GM18498 (cell line): Measurements from ENCODE around the gene GUCY2C.
"Not testable (repeated sequence)": the region's sequence is repeated elsewhere in the genome, so short reads cannot be mapped to it uniquely, and the experiment has no call there.

Source experiments
- ATAC-seq: cut with Tn5 transposase; IDR thresholded peaks from one replicate; pipeline ENCODE4 v1.9.1; 2021; ENCODE audit warnings: mild to moderate bottlenecking, moderate library complexity; ENCODE audit not compliant: unreplicated experiment

GUCY2C gene

DNA sequence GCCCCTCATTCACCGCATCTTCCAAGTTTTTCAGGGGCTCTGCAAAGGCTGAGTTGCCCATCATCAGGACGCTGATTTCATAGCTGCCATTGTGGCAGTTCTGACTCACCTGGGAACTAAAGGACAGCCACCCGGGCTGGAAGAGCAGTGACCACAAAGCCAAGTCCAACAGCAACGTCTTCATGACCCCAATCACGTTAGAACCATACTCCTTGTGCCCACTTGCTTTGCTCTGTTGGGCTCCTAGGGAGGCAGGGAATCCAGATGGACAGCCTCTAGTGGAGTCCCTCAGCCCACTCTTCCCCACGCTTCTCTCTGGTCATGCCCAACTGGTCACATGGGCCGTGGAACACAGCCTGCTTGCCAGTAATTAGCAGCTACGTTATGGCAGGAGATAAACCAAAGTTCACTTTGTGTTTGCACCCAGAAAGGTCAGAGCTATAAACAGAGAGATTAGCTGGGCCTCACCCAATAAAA lies at the start of gene GUCY2C:
Gene GUCY2C (minus strand): TSS at position 335 of the 477 bp plus-strand sequence. CDS start 151 bp downstream, at position 184.
- no peak for ATAC-seq

DNA sequence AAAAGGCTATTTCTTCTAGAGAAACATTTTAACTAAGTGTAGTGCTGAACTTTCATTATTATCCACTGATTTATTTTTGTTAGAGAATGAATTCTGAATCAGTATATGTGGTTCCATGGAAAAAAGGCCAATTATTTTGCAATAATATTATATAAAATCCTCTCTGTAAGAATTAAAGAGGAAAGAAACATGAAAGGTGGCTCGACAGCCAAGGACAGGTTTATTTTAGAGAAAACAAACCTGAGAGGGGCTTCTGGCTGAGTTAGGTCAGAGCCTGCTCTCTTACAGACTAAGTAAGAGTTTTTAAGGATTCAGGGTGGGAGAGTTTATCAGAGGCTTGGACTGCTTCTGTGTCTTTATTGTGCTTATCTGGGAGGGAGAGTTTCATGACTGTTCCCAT lies 46.7 kb upstream of the GUCY2C start:
- no peak for ATAC-seq

DNA sequence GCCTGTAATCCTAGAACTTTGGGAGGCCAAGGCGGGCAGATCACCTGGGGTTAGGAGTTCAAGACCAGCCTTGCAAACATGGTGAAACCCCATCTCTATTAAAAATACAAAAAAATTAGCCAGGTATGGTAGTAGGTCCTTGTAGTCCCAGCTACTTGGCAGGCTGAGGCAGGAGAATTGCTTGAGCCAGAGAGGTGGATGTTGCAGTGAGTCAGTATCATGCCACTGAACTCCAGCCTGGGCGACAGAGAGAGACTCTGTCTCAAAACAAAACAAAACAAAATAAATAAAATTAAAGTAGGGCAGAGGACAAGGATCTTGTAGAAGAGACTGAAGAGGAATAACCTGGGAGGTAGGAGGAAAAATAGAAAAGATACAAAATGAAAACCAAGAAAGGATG lies 45.5 kb upstream of the GUCY2C start:
- no peak for ATAC-seq

DNA sequence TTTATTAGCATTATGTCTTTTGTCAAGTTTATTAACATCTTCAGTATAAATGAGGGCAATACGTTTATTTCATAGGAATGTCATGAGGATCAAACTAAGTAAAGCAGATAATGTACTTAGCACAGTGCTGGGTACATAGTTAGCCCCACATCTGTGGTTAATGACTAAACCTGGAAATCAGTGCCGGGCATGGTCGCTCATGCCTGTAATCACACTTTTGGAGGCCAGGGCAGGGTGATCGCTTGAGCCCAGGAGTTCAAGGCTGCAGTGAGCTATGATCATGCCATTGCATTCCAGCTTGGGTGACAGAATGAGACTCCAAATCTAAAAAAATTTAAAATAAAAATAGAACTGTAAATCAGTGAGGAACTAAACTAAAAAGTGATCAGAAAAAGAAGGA lies 44.8 kb upstream of the GUCY2C start:
- ATAC-seq = no peak

DNA sequence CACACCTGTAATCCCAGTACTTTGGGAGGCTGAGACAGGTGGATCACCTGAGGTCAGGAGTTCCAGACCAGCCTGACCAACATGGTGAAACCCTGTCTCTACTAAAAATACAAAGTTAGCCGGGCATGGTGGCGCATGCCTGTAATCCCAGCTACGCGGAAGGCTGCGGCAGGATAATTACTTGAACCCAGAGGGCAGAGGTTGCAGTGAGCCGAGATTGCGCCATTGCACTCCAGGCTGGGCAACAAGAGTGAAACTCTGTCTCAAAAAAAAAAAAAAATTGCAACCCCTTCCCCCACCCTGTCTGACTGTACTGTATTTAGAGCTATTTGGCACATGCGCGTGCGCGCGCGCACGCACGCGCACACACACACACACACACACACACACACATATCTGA lies 40.0 kb upstream of the GUCY2C start:
- ATAC-seq = not testable (repeated sequence)

DNA sequence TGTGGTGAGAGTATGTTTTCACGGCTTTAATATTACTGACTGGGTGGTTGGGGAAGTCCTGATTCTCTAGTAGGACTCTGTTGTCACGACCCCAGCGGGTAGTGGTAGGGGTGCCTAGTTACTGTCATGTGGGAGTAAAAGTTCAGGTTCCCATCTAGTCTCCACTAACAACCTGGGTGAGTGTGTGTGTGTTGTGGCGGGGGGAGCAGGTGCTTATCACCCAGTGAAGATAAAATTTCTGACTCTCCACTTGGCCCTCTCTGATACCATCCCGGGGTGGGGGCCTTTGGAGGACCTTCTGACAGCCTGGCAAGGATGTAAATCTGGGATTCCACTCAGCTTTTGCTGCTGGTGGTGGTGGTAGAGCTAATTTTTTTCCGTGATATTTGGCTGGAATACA lies 35.4 kb upstream of the GUCY2C start:
- ATAC-seq = no peak

DNA sequence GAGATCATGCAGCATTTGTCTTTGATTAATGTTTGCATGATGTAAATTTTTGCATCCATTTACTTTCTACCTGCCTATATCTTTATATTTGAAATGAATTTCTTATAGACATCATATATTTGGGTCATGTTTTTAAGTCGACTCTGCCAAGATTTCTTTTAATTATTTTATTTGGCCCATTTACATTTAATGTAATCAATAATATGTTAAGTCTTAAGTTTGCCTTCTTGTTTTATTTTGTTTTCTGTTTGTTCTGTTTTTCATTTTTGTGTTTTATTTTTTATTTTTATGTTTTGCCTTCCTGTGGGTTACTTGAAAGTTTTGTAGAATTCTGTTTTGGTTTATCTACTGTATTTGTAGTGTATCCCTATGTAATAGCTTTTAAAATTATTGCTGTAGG lies 33.2 kb upstream of the GUCY2C start:
- ATAC-seq = no peak

DNA sequence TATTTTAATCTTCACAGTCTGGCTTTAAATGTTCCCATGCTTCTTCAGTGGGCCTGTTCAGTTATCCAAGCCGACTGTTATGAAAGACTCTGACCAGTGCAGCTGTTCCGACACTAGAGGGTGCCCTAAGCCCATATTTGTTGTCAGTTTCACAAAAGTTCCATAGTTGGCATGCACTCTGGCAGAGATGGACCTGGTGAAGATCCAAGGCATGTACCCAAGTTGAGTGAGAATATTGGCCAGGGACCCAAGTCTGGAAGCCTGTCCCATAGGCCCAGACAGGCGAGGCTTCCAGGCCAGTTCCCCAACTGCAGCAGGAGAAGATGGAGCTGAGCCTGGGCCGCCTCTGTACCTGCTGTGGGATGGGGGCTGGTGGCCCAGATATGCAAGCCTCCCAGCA lies 27.4 kb upstream of the GUCY2C start:
- ATAC-seq = peak; percentile 56

DNA sequence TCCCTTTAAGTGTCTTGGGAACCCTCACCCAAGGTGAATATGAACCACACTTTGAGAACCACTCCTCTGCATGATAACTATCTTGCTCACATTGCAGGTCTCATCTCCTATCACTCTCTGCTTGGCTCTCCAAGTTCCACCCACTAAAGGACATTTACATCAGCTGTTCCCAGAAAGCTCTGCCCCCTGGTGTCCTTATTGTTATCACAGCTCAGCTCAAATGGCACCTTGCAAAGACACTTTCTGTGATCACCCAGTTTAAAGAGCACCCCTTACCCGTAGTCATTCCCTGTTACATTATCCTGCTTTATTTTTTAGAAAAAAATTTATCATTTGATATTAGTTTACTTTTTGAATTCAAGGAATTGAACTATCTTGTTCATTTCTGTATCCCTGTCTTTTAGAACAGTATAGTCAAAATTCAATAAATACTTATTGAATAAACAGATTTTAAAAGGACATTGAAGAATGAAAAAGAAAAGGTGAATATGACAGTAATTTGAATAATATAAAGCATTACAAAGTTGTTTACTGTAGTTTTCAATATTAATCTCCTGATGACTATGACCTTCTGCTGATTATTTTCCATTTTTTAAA lies 20.5 kb upstream of the GUCY2C start:
- ATAC-seq = peak; percentile 92

DNA sequence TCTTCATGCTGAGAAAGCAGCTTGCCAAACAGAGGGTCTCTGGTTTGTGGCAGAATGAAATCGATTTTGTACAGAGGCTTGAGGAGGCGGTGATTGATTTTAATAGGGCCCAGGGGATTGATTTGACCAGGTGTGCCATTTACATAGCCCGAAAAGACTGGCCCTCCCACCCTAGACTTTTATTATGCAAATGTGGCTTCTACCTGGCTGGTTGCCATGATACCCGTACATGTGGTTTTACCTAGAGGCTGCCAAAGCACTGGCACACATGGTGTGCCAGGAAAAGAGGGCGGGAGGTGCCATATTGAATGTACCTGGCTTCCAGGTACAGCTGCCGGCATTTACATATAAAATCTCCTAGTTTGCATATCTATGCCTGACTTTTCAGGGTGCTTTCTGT lies 18.0 kb upstream of the GUCY2C start:
- ATAC-seq = no peak

DNA sequence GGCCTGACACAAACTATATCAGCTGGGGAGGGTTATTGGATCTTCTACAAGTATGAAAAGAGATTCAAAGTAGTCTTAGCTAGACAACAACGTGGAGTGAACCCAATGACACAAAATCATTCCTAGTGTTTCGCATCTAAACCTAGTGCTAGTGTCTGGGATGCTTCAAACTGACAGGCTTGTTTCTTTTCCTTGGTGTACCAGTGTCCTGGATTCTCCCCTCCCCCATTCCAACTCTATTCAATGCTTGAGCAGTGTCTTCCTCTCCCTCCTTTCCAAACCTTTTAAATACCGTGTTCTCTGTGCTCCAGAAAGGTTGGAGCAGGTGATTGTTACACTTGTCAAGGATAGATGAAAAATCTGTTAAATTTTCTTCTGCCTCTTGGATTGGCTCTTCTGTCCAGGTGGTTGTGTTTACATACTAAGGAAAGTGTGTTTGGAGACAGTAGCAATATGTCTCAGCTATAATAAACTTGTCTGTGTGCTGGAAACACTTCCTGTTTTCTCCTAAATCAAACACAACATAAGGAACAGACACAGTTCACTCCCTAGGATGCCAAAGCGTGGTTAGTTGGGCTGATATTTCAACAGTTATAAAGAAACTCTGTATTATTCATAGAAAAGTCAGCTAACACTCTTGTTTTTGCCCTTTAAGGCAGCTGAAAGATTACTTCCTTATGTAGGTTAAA lies 14.4 kb upstream of the GUCY2C start:
- ATAC-seq = no peak

DNA sequence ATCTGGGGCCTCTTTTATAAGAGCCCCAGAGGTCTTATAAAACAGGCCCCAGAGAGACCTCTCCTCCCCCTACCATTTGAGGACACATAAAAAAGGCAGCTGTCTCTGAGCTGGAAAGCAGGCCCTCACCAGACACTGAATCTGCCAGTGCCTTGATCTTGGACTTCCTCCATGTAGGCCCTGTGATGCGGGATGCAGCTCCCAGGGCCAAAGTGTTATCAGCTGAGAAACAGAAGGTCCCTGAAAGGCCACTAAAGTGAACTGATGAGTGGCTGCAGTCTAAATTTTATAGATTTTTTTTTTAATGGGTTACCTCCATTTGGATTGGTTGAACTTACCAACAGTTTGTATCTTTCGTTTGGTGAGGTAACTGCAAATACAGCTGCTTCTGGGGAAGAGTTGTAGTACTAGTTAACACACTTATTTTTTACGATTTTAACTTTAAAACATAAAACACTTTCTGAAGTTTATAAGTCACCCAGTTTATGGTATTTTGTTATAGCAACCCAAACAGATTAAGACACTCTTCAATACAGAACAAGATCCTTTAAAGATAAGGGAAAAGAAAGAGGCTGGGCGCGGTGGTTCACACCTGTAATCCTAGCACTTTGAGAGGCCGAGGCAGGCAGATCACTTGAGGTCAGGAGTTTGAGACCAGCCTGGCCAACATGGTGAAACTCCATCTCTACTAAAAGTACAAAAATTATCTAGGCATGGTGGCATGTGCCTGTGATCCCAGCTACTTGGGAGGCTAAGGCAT lies 5.6 kb upstream of the GUCY2C start:
- no peak for ATAC-seq

DNA sequence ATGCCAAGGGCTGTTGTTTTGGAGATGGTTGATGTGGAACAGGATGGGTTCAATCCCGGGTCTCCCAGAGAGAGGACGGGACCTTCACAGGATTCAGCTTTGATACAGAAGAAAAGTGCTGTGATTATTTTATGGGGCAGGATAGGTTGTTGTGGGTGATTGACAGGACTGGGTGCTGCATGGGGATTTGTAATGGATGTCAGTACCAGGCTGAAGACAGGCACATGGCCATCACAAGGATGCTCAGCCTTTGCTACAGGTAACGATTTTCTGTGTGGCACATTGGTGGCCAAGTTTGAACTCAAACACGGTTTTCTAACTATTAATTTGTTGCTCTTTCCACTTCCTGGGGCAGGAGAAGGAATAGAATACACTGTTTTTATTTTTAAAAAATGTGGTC lies 4.5 kb upstream of the GUCY2C start:
- no peak for ATAC-seq

DNA sequence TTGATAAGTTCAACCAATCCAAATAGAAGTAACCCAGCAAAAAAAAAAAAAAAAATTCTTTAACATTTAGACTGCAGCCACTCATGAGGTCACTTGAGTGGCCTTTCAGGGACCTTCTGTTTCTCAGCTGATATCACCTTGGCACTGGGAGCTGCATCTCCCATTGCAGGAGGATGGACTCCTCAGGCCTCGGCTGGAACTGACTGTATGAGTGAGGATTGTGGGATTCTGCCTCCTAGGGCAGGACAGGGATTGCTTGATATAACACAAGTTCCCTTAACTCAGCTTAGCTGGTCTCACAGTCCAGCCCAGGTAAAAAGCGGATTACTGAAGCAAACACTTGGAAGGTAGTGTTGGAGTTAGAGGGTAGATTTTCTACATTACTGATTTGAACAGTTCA lies 3.5 kb upstream of the GUCY2C start:
- no peak for ATAC-seq

DNA sequence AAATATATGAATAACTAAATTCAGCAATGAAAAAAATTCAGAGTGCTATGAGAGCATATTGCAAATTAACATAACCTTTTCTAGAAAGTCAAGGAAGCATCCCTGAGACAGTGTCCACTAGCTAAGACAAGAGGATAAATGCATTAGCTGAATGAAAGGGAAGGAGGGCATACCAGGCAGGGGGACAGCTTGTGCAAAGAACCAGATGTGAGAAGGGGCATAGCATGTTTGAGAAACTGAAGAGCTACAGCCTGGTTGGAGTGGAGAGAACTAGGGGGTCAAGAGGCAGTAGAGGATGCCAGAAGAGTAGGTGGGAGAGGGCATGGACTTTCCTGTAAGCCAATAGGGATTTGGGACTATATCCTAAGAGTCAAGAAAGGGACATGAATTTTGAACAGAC lies 2.2 kb upstream of the GUCY2C start:
- no peak for ATAC-seq

DNA sequence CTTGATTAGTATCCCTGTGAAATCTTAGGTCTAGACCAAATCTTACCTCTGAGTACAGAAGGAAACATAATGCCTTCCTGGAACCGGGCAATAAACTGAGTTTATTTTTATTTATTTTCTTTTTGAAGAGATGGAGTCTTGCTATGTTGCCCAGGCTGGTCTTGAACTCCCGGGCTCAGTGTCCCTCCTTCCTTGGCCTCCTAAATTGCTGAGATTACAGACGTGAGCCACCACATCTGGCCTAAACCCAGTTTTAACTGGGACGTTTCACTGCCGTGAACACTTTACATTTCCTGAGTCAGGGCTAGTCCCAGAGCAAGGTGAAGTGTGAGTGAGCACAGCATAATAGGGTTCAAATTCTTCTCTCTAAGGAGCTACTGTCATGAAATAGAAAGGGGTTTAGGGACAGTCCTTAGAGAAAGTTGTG lies 671 bp downstream of the GUCY2C start:
- no peak for ATAC-seq

DNA sequence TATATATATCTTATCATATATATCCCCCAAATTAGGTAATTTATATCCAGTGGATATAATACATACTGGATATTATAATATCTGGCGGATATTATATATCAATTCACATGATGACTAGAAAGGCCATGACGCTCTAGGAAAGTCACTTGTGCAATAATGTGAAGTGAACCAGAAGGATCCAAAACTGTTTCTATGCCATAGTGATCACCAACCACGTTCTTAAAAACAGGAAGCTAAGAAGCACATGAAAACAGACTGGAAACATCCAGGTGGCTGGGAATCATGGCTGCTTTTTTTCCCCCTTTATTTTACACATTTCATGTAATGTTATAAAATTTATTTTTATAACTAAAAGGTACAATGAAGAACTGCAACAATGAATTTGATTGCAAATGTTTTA lies 1.4 kb downstream of the GUCY2C start:
- no peak for ATAC-seq

DNA sequence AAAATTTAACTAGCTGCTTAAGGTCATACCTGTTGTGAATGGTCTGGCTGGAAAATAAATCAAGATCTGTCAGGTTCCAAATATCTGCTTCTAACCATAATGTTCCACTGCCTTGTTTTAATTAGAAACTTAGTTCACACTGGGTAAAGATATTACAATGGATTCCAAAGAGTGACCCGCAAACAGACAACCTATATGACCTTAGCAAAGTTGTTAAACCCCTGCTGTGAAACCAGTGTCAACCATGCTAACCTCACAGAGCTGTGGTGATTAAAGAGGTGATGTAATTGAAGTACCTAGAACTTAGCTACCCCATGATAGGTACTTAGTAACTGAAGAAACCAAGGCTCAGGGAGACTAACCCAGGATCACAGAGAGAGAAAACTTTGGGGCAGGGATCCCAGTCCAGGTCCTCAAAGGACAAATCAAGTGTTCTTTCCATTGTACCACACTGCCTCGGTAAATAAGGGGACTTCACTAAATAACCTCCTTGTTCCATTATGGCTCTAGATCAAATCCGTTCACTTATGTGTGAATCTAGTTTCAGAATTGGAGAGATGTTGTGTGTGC lies 2.2 kb downstream of the GUCY2C start:
- ATAC-seq = no peak

DNA sequence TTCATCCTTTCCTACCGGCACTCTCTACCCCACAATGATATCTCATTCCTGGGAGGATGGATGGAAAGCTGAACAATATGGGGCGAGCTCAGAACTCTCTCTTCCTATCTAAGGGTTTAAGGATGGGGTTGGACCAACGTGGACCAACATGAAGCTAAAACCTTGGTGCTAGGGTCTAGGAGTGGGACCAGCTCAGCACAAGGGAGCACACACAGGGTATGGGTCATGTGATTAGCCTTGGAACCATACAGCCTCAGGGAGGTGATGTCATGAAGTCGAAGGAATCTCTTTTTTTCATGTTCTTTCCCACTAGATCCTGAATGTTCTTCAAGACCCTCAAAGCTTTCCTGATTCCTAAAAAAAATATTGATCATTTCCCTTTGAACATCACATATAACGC lies 3.3 kb downstream of the GUCY2C start:
- no peak for ATAC-seq

DNA sequence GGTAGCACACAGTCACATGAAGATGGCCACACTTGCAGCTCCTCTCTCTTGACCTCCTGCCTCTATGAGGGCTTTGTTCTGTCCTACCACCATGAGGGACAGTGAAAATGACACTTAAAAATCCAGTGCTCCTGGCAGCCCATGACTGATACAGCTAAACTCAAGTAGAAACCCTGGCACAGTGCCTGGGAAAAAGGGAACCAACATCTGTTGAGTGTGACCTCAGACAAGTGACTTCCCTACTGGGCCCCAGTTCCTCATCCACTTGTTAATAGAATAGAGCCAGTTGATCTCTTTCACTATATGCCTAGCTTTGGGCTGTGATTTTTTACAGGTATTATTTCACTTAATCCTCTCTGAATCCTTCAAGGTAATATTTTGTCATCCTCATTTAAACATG lies 4.8 kb downstream of the GUCY2C start:
- ATAC-seq = no peak

DNA sequence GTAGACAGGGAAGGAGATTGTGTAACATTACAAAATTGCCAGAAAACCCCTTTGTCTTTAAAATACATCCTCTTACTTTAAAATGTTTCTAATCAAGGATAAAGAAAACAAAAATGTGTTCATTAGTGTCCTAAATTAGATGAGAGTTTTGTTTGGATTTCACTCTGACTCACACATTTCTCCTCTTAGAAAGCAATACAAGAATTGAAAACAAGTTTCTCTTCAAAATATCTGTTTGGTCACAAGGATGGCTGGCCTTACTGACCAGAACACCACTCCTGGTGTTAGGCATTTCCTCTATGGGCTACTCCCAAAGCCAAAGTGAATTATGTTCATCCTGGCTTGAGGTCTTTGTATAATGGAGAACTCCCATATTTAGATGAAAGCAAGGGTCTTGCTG lies 6.4 kb downstream of the GUCY2C start:
- ATAC-seq = no peak

DNA sequence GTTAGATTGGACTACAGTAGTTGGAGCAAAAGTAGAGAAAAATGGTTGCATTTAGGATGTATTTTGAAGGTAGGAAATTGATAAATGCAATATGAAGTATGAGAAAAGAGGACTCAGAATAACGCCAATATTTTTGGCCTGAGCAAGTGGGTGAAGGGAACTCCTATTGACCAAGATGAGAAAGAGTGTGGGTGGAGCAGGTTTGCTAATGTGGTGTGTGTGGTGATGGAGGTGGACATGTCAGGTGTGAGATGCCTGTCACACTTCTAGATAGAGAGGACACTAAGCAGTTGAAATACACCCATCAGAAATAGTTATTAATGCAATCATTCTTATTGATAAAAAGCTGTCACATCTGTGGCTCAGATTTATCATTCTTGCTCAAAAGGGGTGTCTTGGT lies 7.3 kb downstream of the GUCY2C start:
- no peak for ATAC-seq
